GM12801 (cell line): ENCODE results near the gene PCDHGB7.
"Not testable (repeated sequence)": the region's sequence is repeated elsewhere in the genome, so short reads cannot be mapped to it uniquely, and the experiment has no call there.

Experiments
- CTCF ChIP-seq: IDR thresholded peaks from one replicate; pipeline ENCODE4 v1.5.1; 2011; ENCODE audit warnings: control low read depth; ENCODE audit not compliant: insufficient read length; ENCODE audit errors: extremely low read depth

PCDHGB7 gene

DNA sequence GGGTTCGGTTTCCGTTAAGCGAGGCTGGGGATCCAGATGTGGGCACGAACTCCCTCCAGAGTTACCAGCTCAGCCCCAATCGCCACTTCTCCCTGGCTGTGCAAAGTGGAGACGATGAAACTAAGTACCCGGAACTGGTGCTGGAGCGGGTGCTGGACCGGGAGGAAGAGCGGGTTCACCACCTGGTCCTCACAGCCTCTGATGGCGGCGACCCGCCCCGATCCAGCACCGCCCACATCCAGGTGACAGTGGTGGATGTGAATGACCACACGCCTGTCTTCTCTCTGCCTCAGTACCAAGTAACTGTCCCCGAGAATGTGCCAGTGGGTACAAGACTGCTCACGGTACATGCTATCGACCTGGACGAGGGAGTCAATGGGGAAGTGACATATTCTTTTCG, 34.1 kb upstream of the PCDHGB7 start:
- TF ChIP-seq CTCF, result no peak

- no peak for TF ChIP-seq CTCF
Measured at GRCh38 chr5:141384471-141385267, 32.8 kb upstream of the PCDHGB7 start.

DNA sequence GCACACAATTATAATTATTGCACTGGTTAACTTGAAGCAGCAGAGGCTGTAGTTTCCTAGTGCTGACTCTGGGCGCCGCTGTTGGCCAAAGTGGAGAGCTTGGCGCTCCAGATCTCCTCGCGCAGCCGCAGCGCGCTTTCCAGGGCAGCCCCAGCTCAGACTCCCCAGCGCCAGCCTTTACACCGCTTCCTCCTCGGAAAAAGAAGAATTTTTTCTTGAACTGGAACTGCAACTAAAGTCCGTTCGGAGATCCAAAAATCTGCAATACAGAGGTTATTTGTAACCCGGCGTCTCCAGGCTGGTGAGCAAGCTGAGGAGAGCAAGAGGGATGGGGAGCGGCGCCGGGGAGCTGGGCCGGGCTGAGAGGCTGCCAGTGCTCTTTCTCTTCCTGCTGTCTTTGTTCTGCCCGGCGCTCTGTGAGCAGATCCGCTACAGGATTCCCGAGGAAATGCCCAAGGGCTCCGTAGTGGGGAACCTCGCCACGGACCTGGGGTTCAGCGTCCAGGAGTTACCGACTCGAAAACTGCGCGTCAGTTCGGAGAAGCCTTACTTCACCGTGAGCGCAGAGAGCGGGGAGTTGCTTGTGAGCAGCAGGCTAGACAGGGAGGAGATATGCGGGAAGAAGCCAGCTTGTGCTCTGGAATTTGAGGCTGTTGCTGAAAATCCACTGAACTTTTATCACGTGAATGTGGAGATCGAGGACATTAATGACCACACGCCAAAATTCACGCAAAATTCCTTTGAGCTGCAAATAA, 29.7 kb upstream of the PCDHGB7 start, which contains the start of gene PCDHGB4:
TSS of gene PCDHGB4 (plus strand) at position 142 of the 755 bp plus-strand sequence. CDS start at position 329, 187 bp downstream.
- TF ChIP-seq CTCF, result not testable (repeated sequence)

DNA sequence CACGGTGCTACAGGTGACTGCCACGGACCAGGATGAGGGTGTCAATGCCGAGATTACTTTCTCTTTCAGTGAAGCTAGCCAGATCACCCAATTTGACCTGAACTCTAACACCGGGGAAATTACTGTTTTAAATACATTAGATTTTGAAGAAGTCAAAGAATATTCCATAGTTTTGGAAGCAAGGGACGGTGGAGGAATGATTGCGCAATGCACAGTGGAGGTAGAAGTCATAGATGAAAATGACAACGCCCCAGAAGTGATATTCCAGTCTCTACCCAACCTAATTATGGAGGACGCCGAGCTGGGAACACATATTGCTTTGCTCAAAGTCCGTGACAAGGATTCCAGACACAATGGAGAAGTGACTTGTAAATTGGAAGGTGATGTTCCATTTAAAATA, 28.8 kb upstream of the PCDHGB7 start:
- TF ChIP-seq CTCF, result no peak

- no peak for TF ChIP-seq CTCF
Measured at GRCh38 chr5:141389153-141390042, 28.1 kb upstream of the PCDHGB7 start.

DNA sequence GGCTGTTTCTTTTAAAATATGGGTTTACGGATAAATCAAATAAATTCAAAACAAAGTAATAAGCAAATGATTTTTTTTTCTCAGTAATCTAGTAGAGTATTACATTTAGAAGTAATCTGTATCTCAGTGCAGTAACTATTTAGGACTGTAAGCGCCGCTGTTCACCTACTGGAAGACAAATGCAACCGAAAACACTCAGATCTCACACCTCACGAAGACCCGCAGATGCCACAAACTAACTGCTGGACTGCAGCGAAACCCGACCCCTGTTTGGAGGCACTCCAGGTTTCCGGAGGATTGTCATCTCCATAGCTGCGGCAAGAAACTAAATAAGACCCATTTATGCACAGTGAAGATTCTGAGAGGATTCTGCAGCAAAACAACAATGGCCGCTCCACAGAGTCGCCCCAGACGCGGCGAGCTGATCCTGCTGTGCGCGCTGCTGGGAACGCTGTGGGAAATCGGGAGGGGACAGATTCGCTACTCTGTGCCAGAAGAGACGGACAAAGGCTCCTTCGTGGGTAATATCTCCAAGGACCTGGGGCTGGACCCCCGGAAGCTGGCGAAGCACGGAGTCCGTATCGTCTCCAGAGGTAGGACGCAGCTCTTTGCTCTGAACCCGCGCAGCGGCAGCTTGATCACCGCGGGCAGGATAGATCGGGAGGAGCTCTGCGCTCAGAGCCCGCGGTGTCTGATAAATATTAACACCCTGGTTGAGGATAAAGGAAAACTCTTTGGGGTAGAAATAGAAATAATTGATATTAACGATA, 24.9 kb upstream of the PCDHGB7 start, which contains the start of gene PCDHGA8:
TSS of gene PCDHGA8 (plus strand) at position 205 of the 770 bp plus-strand sequence. CDS start at position 386, 181 bp downstream.
- no peak for TF ChIP-seq CTCF
